ENCODE results near the gene GALNT1.

GALNT1 gene

GRCh38 chr18:35619464-35619863, 37.9 kb downstream of the GALNT1 start:
- DNase-seq = peak; percentile 81

DNA sequence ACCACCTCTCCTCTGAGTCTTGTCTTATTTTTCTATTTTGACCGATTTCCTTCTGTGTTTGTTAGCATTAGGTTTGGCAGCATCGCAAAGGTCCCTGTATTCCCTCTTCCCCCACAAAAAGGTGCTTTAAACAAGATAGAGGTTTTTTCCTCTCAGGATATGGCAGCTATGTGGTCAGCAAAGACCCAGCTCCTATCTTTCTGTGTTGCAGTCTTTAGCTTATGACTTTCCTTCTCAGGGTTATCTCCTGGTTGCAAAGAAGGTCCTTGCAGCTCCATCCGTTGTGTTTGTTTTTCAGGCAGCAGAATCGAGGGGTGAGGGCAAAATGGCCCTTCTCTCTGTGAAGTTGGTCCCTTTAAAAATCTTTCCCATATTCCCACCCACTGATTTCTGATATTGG, 38.4 kb downstream of the GALNT1 start:
- no peak for DNase-seq

- DNase-seq = no peak
Measured at GRCh38 chr18:35620765-35621164, 39.2 kb downstream of the GALNT1 start.

- no peak for DNase-seq
Measured at GRCh38 chr18:35623255-35623654, 41.7 kb downstream of the GALNT1 start.

DNA sequence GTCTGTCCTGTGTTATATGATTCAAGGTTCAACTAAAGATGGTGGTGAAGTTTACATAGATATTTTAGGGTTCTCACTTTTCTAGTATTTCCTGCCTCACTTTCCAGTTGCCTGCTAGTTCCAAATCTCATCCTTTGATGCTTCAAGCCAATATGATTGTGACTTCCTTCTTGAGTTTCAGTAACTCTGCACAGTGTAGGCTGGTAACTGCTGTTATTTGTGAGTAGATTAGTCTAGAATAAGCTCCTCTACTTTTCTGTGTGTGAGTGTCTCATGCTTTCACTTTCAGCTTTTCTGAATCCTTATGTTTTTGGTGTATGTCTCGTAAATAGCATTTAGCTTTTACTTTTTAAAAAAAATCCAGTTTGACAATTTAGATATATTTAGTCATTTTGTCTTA, 42.6 kb downstream of the GALNT1 start:
- DNase-seq = no peak

DNA sequence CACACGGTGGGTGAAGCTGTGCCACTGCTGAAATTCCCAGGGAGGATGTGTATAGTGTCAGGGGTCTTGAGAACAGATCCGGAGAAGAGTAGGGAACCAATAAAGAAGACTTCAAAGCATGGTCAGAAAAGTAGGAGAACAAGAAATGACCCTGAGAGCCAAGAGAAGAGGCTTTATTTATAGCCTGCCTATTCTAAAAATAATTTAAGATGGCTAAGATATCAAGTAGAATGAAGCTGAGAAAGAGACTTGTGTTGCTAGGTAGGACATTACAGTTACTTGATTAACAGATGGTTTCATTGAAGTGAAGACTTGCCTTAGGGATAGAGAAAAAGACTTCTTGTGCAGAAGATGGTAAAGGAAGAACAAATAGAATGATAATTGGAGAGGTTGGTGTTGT, 43.7 kb downstream of the GALNT1 start:
- no peak for DNase-seq

DNA sequence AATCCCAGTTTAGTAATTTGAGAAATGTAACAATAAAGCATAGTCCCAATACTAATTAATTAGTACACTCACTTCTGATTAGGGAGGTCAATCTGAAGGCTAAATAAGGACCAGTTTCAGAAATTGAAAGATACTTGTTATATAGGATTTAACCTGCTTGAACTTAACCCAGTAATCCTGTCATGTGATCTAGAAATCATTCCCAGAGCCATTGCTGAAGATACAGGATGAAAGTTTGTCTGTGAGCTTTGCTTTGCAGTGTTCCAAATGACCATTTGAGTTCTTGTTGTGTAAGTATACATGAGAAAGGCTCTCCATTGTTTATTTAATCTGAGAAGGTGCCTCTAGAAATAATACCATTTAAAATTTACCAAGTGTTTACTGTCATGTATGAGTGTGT, 52.2 kb downstream of the GALNT1 start:
- DNase-seq = no peak

DNA sequence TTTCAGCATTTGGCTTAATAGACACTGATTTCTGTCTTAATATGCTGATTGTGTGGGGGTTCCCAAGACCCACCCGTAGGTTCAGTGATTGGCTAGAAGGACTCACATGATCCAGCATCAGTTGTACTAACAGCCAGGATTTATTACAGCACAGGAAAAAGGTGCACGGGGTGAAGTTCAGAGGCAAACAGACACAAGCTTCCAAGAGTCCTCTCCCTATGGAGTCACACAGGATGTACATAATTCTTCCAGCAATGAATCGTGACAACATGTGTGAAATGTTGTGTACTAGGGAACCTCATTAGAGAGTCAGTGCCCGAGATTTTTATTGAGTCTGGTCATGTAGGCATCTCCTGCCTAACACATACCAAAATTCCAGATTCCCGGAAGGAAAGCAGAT, 52.8 kb downstream of the GALNT1 start:
- no peak for DNase-seq

DNA sequence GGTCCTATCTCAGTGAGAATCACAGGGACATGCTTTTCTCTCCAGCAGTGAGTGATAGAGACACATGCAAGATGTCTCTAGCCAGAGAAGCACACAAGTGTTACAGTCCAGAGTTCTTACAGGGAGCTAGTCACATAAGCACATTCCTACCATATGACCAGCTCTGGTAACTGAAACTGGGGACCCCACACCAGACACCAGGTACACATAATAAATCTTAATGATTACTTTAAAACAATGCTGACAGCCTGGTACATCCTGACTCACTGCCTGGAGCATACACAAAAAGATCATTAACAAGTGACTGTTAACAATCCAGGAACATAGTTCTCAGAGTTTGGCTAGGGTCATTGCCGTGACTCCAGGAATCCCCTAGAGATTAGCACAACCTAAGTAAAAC, 53.6 kb downstream of the GALNT1 start:
- DNase-seq = no peak

DNA sequence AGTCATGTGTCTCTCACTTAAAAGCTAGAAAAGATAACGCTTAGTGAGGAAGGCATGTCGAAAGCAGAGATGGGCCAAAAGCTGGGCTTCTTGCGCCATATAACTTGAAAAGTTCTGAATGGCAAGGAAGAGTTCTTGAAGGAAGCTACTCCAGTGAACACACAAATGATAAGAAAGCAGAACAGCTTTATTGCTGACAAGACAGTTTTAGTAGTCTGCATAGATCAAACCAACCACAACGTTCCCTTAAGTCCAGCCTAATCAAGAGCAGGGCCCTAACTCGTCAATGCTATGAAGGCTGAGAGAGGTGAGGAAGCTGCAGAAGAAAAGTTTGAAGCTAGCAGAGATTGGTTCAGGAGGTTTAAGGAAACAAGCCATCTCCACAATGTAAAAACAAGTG, 55.7 kb downstream of the GALNT1 start:
- DNase-seq = no peak

DNA sequence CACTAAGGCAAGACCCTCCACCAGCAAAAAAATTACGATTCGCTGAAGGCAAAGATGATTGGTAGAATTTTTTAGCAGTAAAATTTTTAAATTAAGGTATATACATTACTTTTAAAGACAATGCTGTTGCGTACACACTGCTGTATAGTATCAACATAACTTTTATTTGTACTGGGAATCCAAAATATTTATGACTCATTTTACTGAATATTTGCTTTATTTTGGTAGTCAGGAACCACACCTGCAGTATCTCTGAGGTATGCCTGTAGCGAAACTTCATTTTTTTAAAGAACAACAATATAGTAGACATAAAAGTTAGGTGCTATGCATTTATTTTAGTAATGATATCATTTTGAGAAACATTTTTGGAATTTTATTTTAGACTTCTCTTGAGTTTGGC, 57.8 kb downstream of the GALNT1 start:
- no peak for DNase-seq

GRCh38 chr18:35641467-35641866, 59.9 kb downstream of the GALNT1 start:
- DNase-seq = no peak

- DNase-seq = no peak
Measured at GRCh38 chr18:35641916-35642315, 60.4 kb downstream of the GALNT1 start.

DNA sequence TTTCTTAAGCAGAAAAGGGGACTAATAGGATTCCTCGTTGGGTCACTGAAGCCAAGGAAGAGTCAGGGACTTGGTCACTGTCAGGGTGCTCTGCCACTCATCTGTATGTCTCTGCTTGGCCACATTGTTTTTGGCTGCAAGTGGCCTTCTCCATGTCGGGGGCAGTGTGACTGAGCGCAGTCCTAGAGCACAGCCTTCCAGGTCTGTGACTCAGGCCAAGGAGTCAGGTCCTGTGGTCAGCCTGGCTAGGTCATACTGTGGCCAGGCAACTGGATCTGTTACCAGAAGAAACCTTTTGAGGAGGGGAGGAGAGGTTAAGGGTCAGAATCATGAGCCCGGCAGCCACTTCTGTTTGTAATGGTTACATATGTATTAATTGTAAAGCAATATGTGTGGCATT, 61.3 kb downstream of the GALNT1 start:
- DNase-seq = no peak

GRCh38 chr18:35646449-35646848, 64.9 kb downstream of the GALNT1 start:
- no peak for DNase-seq

- DNase-seq = no peak
Measured at GRCh38 chr18:35653392-35654135, 72.0 kb downstream of the GALNT1 start.

GRCh38 chr18:35658112-35658511, 76.6 kb downstream of the GALNT1 start:
- DNase-seq = no peak

- DNase-seq = peak; percentile 15
Measured at GRCh38 chr18:35661483-35662146, 80.1 kb downstream of the GALNT1 start.

DNA sequence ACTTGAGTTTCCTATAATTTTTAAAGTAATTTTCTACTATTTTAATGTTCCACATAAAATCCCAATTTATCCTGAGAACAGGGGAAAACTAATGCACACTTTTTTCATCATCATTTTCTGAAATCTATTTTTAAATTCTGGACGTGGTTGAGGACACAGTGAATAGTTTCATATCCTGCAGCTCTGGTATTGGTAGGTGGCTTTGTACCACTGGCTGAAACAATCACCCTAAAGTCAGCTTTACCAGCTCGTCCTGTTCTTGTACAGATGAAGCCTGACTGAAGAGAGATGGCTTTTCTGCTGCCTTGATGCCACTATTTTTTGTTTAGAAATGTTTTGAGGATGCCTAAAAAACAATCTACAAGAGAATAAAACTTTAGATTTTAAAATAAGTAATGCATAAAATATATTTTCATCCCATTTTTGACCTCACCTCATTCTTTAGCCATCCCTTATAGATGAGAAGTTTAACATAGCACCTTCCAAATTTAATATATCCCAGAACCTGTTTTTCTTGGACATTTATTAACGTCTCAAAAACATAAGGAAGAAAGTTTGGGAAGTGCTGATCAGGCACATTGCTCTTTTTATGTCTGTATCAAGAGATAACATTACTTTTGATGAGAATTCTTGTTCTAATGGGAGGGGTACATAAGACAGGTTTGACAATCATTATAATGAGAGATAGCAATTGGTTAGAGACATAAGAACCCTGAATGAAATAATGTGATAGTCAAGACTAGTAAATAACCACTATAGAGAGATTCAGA, 80.9 kb downstream of the GALNT1 start:
- DNase-seq = no peak

- no peak for DNase-seq
Measured at GRCh38 chr18:35671966-35672603, 90.5 kb downstream of the GALNT1 start.

DNA sequence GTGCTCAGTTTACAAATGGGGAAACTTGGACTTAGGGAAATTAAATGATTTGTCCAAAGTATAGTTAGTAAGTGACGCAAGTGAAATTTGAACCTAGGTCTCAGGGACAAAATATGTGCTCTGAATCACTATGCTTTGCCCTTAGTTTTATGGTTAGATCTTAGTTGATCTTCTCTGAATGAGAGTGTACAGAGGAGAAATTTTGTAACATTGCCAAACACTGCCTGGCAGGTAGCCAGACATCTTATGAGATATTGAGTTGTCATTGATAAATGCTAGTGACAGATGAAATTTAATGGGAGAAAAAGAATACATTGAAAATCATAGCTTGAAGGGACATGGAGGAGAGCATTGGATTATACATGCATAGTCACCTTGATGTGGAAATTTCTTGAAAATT, 91.4 kb downstream of the GALNT1 start:
- DNase-seq = no peak

DNA sequence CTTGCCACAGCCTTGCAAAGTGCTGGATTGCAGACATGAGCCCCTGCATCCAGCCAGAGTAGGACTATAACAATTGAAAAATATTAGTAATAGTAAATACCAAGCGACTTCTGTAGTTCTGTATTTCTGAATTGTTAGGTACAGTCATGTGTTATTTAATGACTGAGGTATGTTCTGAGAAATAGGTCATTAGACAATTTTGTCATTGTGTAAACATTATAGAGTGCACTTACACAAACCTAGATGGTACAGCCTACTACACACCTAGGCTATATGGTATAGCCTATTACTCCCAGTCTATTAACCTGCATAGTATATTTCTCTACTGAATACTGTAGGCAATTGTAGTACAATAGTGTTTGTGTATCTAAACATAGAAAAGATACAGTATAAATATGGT, 92.1 kb downstream of the GALNT1 start:
- no peak for DNase-seq

GRCh38 chr18:35680139-35680551, 98.6 kb downstream of the GALNT1 start:
- DNase-seq = no peak

All from midbrain (tissue), 1 donor.